ENCODE data around the gene OXSR1.

Gene OXSR1

DNA sequence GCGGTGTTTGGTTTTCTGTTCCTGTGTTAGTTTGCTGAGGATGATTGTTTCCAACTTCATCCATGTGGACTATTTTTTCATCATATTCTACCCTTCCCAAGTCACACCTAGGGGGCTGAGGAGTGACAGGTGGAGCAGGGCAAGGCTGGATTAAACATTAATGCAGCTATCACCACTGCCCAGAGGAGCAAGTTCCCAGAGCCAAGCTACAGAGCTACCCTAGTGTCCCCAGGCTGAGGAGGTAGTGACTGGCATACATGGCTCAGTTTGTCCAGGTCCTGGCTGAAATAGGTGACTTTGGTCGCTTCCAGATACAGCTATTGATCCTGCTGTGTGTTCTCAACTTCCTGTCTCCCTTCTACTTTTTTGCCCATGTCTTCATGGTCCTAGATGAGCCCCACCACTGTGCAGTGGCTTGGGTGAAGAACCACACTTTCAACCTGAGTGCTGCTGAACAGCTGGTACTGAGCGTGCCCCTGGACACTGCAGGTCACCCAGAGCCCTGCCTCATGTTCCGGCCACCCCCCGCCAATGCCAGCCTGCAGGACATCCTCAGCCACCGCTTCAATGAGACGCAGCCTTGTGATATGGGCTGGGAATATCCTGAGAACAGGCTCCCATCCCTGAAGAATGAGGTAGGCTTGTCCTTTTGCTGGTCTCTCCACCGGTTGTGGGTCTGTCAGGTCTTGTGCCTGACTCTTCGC is 100.4 kb downstream of the OXSR1 start, which contains the start of gene SLC22A13:
SLC22A13 (plus strand) TSS at position 209 of the 704 bp plus-strand sequence; CDS start at position 258, 49 bp downstream.
- no peak for TF ChIP-seq EZH2 (IDR thresholded peaks at IDR 0.05; ENCODE audit: borderline replicate concordance, low read depth, low read length, severe bottlenecking)
- TF ChIP-seq, protein P1, sequence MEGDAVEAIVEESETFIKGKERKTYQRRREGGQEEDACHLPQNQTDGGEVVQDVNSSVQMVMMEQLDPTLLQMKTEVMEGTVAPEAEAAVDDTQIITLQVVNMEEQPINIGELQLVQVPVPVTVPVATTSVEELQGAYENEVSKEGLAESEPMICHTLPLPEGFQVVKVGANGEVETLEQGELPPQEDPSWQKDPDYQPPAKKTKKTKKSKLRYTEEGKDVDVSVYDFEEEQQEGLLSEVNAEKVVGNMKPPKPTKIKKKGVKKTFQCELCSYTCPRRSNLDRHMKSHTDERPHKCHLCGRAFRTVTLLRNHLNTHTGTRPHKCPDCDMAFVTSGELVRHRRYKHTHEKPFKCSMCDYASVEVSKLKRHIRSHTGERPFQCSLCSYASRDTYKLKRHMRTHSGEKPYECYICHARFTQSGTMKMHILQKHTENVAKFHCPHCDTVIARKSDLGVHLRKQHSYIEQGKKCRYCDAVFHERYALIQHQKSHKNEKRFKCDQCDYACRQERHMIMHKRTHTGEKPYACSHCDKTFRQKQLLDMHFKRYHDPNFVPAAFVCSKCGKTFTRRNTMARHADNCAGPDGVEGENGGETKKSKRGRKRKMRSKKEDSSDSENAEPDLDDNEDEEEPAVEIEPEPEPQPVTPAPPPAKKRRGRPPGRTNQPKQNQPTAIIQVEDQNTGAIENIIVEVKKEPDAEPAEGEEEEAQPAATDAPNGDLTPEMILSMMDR (IDR thresholded peaks at IDR 0.05; ENCODE audit: borderline replicate concordance, extremely low read depth, low read length, poor library complexity, severe bottlenecking), result no peak
- H3K27ac ChIP-seq (ENCODE audit: low read length), result no peak within 1 kb of the TSS

DNA sequence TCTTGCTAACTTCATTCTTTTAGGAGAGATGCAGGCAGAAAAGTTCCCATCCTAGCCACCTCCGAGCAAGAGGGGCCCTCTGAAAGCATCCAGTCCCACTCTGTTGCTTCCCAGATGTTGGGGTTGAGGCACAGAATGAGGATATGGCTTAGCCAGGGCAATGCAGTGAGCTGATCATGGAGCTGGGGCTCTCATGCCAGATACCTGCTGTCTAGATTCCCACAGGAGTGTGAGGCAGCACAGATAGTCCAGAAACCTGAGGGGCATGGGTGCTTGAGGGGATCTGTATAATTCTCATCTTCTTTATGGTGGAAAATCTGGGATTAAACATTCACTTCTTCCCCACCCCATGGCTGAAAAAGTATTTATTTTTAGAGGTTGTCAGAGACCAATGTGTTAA is 101.5 kb downstream of the OXSR1 start:
- TF ChIP-seq EZH2 (IDR thresholded peaks at IDR 0.05; ENCODE audit: borderline replicate concordance, low read depth, low read length, severe bottlenecking), result no peak
- TF ChIP-seq, protein P1 (IDR thresholded peaks at IDR 0.05; ENCODE audit: borderline replicate concordance, extremely low read depth, low read length, poor library complexity, severe bottlenecking), result no peak
- no peak overlapping the region for H3K27ac ChIP-seq (ENCODE audit: low read length)

More for the DNA sequence above, 100.4 kb downstream of the OXSR1 start, which contains the start of gene SLC22A13:
- Histone ChIP-seq H3K4me3 (ENCODE audit: low read depth in 1 of 2, low read length in 2 of 2) (no peak within 1 kb of the TSS), H3K4me1 (ENCODE audit: insufficient read depth, low read length) (no peaks in the 10 kb centered on the region), H3K36me3 (ENCODE audit: insufficient read depth, low read length) (no peaks in the 10 kb centered on the region; the same call in 1 of the 2 replicates), H2AFZ (ENCODE audit: low read depth, low read length) (no peak within 1 kb of the TSS), H3K27me3 (ENCODE audit: insufficient read depth, low read length, poor library complexity) (no peaks in the 10 kb centered on the region), H3K9ac (ENCODE audit: low read depth, low read length) (no peak within 1 kb of the TSS), H3K4me2 (ENCODE audit: insufficient read depth, low read length) (no peak within 1 kb of the TSS), H3K79me2 (ENCODE audit: insufficient read depth, low read length) (no peaks in the 10 kb centered on the region), H4K20me1 (ENCODE audit: insufficient read depth, low read length) (no peaks in the 10 kb centered on the region), H3K9me3 (ENCODE audit: insufficient read depth, low read length, severe bottlenecking) (no peaks in the 10 kb centered on the region)
- DNase-seq (no peak), ATAC-seq (ENCODE audit: insufficient read depth, low read depth) (no peak)

DNA sequence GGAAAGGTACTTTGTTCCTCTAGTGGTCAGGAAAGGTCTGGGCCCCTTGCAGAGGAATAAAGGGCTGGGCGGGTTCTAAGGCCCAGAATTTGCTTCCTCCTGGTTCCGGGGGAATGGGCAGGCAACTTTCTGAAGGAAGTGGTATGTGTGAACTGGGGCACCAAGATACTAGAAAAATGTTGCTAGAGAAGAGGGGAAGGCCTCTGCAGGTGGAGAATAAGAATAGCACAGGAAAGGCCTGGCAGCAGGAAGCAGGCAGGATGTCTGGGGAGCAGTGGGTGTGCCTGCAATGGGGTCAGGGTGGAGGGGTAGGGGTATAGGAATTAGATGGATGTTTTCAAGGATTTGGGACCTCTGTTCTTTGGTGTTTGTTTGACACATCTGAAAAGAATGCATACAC is 102.3 kb downstream of the OXSR1 start:
- Histone ChIP-seq H4K20me1 (ENCODE audit: insufficient read depth, low read length) (no peaks in the 10 kb centered on the region), H3K9ac (ENCODE audit: low read depth, low read length) (no peak overlapping the region), H3K79me2 (ENCODE audit: insufficient read depth, low read length) (no peaks in the 10 kb centered on the region), H3K4me1 (ENCODE audit: insufficient read depth, low read length) (no peaks in the 10 kb centered on the region), H3K36me3 (ENCODE audit: insufficient read depth, low read length) (no peaks in the 10 kb centered on the region), H3K9me3 (ENCODE audit: insufficient read depth, low read length, severe bottlenecking) (no peaks in the 10 kb centered on the region), H3K4me3 (ENCODE audit: low read depth in 1 of 2, low read length in 2 of 2) (no peak overlapping the region), H3K27ac (ENCODE audit: low read length) (no peak overlapping the region), H3K4me2 (ENCODE audit: insufficient read depth, low read length) (no peak overlapping the region), H3K27me3 (ENCODE audit: insufficient read depth, low read length, poor library complexity) (no peaks in the 10 kb centered on the region), H2AFZ (ENCODE audit: low read depth, low read length) (no peak overlapping the region)
- DNase-seq, result no peak
- 0 out of 3 replicates have a peak, but pooled peaks have one; percentile 37 for ATAC-seq (ENCODE audit: insufficient read depth, low read depth)
- TF ChIP-seq EZH2 (IDR thresholded peaks at IDR 0.05; ENCODE audit: borderline replicate concordance, low read depth, low read length, severe bottlenecking), result no peak
- TF ChIP-seq, protein P1 (IDR thresholded peaks at IDR 0.05; ENCODE audit: borderline replicate concordance, extremely low read depth, low read length, poor library complexity, severe bottlenecking), result no peak

More for the DNA sequence above, 101.5 kb downstream of the OXSR1 start:
- H3K79me2 ChIP-seq (ENCODE audit: insufficient read depth, low read length), result no peaks in the 10 kb centered on the region
- no peaks in the 10 kb centered on the region for H4K20me1 ChIP-seq (ENCODE audit: insufficient read depth, low read length)
- no peak overlapping the region for H3K9ac ChIP-seq (ENCODE audit: low read depth, low read length)
- DNase-seq, result no peak
- H3K4me2 ChIP-seq (ENCODE audit: insufficient read depth, low read length), result no peak overlapping the region
- H3K27me3 ChIP-seq (ENCODE audit: insufficient read depth, low read length, poor library complexity), result no peaks in the 10 kb centered on the region
- no peaks in the 10 kb centered on the region for H3K4me1 ChIP-seq (ENCODE audit: insufficient read depth, low read length)
- no peaks in the 10 kb centered on the region for H3K9me3 ChIP-seq (ENCODE audit: insufficient read depth, low read length, severe bottlenecking)
- H3K36me3 ChIP-seq (ENCODE audit: insufficient read depth, low read length), result no peaks in the 10 kb centered on the region
- no peak for ATAC-seq (ENCODE audit: insufficient read depth, low read depth)
- H3K4me3 ChIP-seq (ENCODE audit: low read depth in 1 of 2, low read length in 2 of 2), result no peak overlapping the region
- H2AFZ ChIP-seq (ENCODE audit: low read depth, low read length), result no peak overlapping the region
